WTC11 (cell line): ENCODE measurements around the gene TCN2. TPM values are rescaled to one million over a fixed set of nuclear protein-coding genes. Genes with fewer than 3 reads are reported as not detected.

Experiments used
- ATAC-seq: fragments of 200-7000 bp; cut with Tn5 transposase; 2 replicates; pipeline ENCODE4 v1.10.0; 2021; ENCODE audit warnings: mild to moderate bottlenecking, moderate library complexity
- CTCF ChIA-PET: fragments of 300-600 bp; sonication (Branson Sonifier 250); formaldehyde crosslinking; loops from one replicate; lab custom pipeline; 2021; ENCODE audit warnings: antibody characterized with exemption; lab: Charles Lee
- POLR2A ChIA-PET: fragments of 350-600 bp; sonication (Branson Sonifier 250); formaldehyde crosslinking; loops from one replicate; lab custom pipeline; 2021; ENCODE audit warnings: antibody characterized with exemption; lab: Charles Lee
- DNase-seq: peaks from one replicate; pipeline ENCODE4 v3.0.0; 2021; ENCODE audit warnings: low spot score
- H3K27ac Mint-ChIP-seq: 2 replicates; pipeline ENCODE4 v1.8.0; 2021; ENCODE audit warnings: mixed read lengths
- H3K27me3 Mint-ChIP-seq: 2 replicates; pipeline ENCODE4 v1.8.0; 2021; ENCODE audit warnings: low read depth, mild to moderate bottlenecking, moderate library complexity, mixed read lengths
- H3K36me3 Mint-ChIP-seq: 2 replicates; pipeline ENCODE4 v1.8.0; 2021; ENCODE audit warnings: mixed read lengths
- H3K4me1 Mint-ChIP-seq: 2 replicates; pipeline ENCODE4 v1.8.0; 2022; ENCODE audit warnings: mixed read lengths
- H3K4me3 Mint-ChIP-seq: 2 replicates; pipeline ENCODE4 v1.8.0; 2021; ENCODE audit warnings: mild to moderate bottlenecking, moderate library complexity, mixed read lengths
- H3K9me3 Mint-ChIP-seq: 2 replicates; pipeline ENCODE4 v1.8.0; 2021; ENCODE audit warnings: mixed read lengths
- CBFB ChIP-seq: sonication (generic); formaldehyde crosslinking; IDR thresholded peaks from 2 replicates; pipeline ENCODE4 v1.8.1; 2022; ENCODE audit warnings: mild to moderate bottlenecking, low read depth, missing genetic modification reagents
- CREM ChIP-seq: sonication (generic); formaldehyde crosslinking; IDR thresholded peaks from 2 replicates; pipeline ENCODE4 v1.8.1; 2022; ENCODE audit warnings: mild to moderate bottlenecking, missing genetic modification reagents, moderate library complexity
- CTCF ChIP-seq: fragments of 200-600 bp; IDR thresholded peaks from 2 replicates; pipeline ENCODE4 v1.8.0; 2022; ENCODE audit warnings: antibody characterized with exemption
- E2F5 ChIP-seq: sonication (generic); formaldehyde crosslinking; IDR thresholded peaks from 2 replicates; pipeline ENCODE4 v1.8.1; 2022; ENCODE audit warnings: mild to moderate bottlenecking, moderate library complexity, missing genetic modification reagents
- ELF4 ChIP-seq: sonication (generic); formaldehyde crosslinking; IDR thresholded peaks from 2 replicates; pipeline ENCODE4 v1.8.1; 2022; ENCODE audit warnings: low read depth, mild to moderate bottlenecking, moderate library complexity, missing genetic modification reagents
- ETV6 ChIP-seq: sonication (generic); formaldehyde crosslinking; IDR thresholded peaks from 2 replicates; pipeline ENCODE4 v1.8.1; 2022; ENCODE audit warnings: mild to moderate bottlenecking, missing genetic modification reagents
- FOXK1 ChIP-seq: sonication (generic); formaldehyde crosslinking; IDR thresholded peaks from 2 replicates; pipeline ENCODE4 v1.8.0; 2022; ENCODE audit warnings: mild to moderate bottlenecking, moderate library complexity, missing genetic modification reagents
- GRHL2 ChIP-seq: fragments of 250-450 bp; sonication (Bioruptor Pico); IDR thresholded peaks from 2 replicates; pipeline ENCODE4 v1.8.0; 2022; ENCODE audit warnings: mild to moderate bottlenecking, moderate library complexity; ENCODE audit not compliant: insufficient replicate concordance, severe bottlenecking
- HMGA2 ChIP-seq: fragments of 250-450 bp; sonication (Bioruptor Pico); IDR thresholded peaks from 2 replicates; pipeline ENCODE4 v1.4.0; 2021; ENCODE audit warnings: mild to moderate bottlenecking, moderate library complexity
- IRF1 ChIP-seq: sonication (generic); formaldehyde crosslinking; IDR thresholded peaks from 2 replicates; pipeline ENCODE4 v1.8.0; 2023; ENCODE audit warnings: missing genetic modification reagents
- IRF2 ChIP-seq: sonication (generic); formaldehyde crosslinking; IDR thresholded peaks from 2 replicates; pipeline ENCODE4 v1.8.0; 2022; ENCODE audit warnings: low read depth, missing genetic modification reagents, borderline replicate concordance
- MYBL2 ChIP-seq: sonication (generic); formaldehyde crosslinking; IDR thresholded peaks from 2 replicates; pipeline ENCODE4 v1.8.1; 2023; ENCODE audit warnings: mild to moderate bottlenecking, moderate library complexity, missing genetic modification reagents
- NR1H2 ChIP-seq: sonication (generic); formaldehyde crosslinking; IDR thresholded peaks from 2 replicates; pipeline ENCODE4 v1.9.0; 2021; ENCODE audit warnings: mild to moderate bottlenecking, moderate library complexity, missing genetic modification reagents
- NR2C2 ChIP-seq: sonication (generic); formaldehyde crosslinking; IDR thresholded peaks from 2 replicates; pipeline ENCODE4 v1.8.0; 2022; ENCODE audit warnings: mild to moderate bottlenecking, missing genetic modification reagents
- PRRX2 ChIP-seq: fragments of 250-450 bp; sonication (Bioruptor Pico); IDR thresholded peaks from 2 replicates; pipeline ENCODE4 v1.8.0; 2021; ENCODE audit warnings: mild to moderate bottlenecking
- TEAD1 ChIP-seq: sonication (generic); formaldehyde crosslinking; IDR thresholded peaks from 2 replicates; pipeline ENCODE4 v1.8.0; 2022; ENCODE audit warnings: mild to moderate bottlenecking, missing genetic modification reagents
- ZBTB21 ChIP-seq: sonication (generic); formaldehyde crosslinking; IDR thresholded peaks from 2 replicates; pipeline ENCODE4 v1.8.1; 2023; ENCODE audit warnings: mild to moderate bottlenecking, missing genetic modification reagents, borderline replicate concordance
- ZNF263 ChIP-seq: sonication (generic); formaldehyde crosslinking; IDR thresholded peaks from 2 replicates; pipeline ENCODE4 v1.8.1; 2022; ENCODE audit warnings: low read depth, mild to moderate bottlenecking, moderate library complexity, missing genetic modification reagents
- ZNF396 ChIP-seq: fragments of 250-450 bp; sonication (Bioruptor Pico); IDR thresholded peaks from 2 replicates; pipeline ENCODE4 v1.8.0; 2021; ENCODE audit warnings: mild to moderate bottlenecking, moderate library complexity, borderline replicate concordance
- total RNA-seq: library from RNA; stranded (reverse); gene quantifications from 3 replicates; pipeline ENCODE4 v1.2.3, GENCODE V29; 2021
- TF ChIP-seq, protein P1 (sequence below): sonication (generic); formaldehyde crosslinking; IDR thresholded peaks from 2 replicates; pipeline ENCODE4 v1.8.1; 2022; ENCODE audit warnings: missing genetic modification reagents, borderline replicate concordance
- TF ChIP-seq, protein P2 (sequence below): sonication (generic); formaldehyde crosslinking; conservative IDR thresholded peaks from 2 replicates; pipeline ENCODE4 v1.8.1; 2023; ENCODE audit warnings: mild to moderate bottlenecking, low read depth, missing genetic modification reagents, moderate library complexity
- TF ChIP-seq, protein P3 (sequence below): sonication (generic); formaldehyde crosslinking; IDR thresholded peaks from 2 replicates; pipeline ENCODE4 v1.8.0; 2022; ENCODE audit warnings: mild to moderate bottlenecking, missing genetic modification reagents
- TF ChIP-seq, protein P4 (sequence below): sonication (generic); formaldehyde crosslinking; IDR thresholded peaks from 2 replicates; pipeline ENCODE4 v1.8.0; 2022; ENCODE audit warnings: missing genetic modification reagents

TCN2 gene
- total RNA-seq, 1 experiment from 2014 or later = 39.0 TPM

DNA sequence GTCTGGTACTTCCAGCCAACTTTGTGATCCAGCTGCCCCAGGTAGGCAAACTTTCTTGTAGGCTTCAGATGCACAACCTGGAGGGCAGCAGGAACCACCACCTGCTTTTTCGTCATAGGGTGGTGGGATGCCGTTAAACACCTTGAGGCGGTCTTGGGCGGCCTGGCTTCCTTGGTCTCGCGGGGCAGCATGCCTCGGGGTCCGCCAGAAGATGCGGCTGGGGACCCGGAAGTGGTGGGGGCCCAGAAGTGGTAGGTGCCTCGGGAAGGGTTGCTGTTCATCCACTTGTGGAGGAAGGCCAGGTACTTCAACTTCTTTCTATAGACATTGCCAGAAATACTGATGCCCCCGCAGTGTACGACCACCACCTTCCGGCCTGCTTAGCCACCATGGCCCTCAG, 47.4 kb downstream of the TCN2 start:
- Mint-ChIP-seq H3K4me1 (peaks cover 31% of the 10 kb centered on the region), H3K4me3 (no peak overlapping the region), H3K27me3 (peaks cover 10% of the 10 kb centered on the region), H3K9me3 (0 out of 2 replicates have a peak, but pooled peaks cover 4% of the 10 kb centered on the region), H3K27ac (no peak overlapping the region), H3K36me3 (peaks cover 5% of the 10 kb centered on the region; the same call in 1 of the 2 replicates)
- TF ChIP-seq CBFB (no peak), NR2C2 (no peak), HMGA2 (no peak), IRF1 (no peak), NR1H2 (CRISPR knock-in tag) (no peak), PRRX2 (CRISPR knock-in tag) (no peak), CTCF (no peak), GRHL2 (CRISPR knock-in tag) (no peak), ZNF263 (no peak), ELF4 (CRISPR knock-in tag) (no peak), IRF2 (CRISPR knock-in tag) (no peak), ZBTB21 (no peak), ZNF396 (CRISPR knock-in tag) (no peak), CREM (CRISPR knock-in tag) (no peak), E2F5 (CRISPR knock-in tag) (no peak)
- TF ChIP-seq, protein P1, sequence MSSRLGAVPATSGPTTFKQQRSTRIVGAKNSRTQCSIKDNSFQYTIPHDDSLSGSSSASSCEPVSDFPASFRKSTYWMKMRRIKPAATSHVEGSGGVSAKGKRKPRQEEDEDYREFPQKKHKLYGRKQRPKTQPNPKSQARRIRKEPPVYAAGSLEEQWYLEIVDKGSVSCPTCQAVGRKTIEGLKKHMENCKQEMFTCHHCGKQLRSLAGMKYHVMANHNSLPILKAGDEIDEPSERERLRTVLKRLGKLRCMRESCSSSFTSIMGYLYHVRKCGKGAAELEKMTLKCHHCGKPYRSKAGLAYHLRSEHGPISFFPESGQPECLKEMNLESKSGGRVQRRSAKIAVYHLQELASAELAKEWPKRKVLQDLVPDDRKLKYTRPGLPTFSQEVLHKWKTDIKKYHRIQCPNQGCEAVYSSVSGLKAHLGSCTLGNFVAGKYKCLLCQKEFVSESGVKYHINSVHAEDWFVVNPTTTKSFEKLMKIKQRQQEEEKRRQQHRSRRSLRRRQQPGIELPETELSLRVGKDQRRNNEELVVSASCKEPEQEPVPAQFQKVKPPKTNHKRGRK (CRISPR knock-in tag) = no peak
- TF ChIP-seq, protein P2, sequence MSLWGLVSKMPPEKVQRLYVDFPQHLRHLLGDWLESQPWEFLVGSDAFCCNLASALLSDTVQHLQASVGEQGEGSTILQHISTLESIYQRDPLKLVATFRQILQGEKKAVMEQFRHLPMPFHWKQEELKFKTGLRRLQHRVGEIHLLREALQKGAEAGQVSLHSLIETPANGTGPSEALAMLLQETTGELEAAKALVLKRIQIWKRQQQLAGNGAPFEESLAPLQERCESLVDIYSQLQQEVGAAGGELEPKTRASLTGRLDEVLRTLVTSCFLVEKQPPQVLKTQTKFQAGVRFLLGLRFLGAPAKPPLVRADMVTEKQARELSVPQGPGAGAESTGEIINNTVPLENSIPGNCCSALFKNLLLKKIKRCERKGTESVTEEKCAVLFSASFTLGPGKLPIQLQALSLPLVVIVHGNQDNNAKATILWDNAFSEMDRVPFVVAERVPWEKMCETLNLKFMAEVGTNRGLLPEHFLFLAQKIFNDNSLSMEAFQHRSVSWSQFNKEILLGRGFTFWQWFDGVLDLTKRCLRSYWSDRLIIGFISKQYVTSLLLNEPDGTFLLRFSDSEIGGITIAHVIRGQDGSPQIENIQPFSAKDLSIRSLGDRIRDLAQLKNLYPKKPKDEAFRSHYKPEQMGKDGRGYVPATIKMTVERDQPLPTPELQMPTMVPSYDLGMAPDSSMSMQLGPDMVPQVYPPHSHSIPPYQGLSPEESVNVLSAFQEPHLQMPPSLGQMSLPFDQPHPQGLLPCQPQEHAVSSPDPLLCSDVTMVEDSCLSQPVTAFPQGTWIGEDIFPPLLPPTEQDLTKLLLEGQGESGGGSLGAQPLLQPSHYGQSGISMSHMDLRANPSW = no peak
- CTCF ChIA-PET = interaction anchor here (0.8 kb wide), 1 partner anchor 20 kb away, joined by 3 read pairs; no protein-coding TSS in a partner anchor
- POLR2A ChIA-PET = no interaction called here
- ATAC-seq = no peak
- DNase-seq = no peak

- TF ChIP-seq, protein P3, sequence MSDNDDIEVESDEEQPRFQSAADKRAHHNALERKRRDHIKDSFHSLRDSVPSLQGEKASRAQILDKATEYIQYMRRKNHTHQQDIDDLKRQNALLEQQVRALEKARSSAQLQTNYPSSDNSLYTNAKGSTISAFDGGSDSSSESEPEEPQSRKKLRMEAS (CRISPR knock-in tag) = no peak
- peak; percentile 89; the same call in 1 of the 2 replicates for TF ChIP-seq TEAD1 (CRISPR knock-in tag)
- 0 out of 2 replicates have a peak, but pooled peaks have one; percentile 18 for TF ChIP-seq ETV6 (CRISPR knock-in tag)
- TF ChIP-seq, protein P4, sequence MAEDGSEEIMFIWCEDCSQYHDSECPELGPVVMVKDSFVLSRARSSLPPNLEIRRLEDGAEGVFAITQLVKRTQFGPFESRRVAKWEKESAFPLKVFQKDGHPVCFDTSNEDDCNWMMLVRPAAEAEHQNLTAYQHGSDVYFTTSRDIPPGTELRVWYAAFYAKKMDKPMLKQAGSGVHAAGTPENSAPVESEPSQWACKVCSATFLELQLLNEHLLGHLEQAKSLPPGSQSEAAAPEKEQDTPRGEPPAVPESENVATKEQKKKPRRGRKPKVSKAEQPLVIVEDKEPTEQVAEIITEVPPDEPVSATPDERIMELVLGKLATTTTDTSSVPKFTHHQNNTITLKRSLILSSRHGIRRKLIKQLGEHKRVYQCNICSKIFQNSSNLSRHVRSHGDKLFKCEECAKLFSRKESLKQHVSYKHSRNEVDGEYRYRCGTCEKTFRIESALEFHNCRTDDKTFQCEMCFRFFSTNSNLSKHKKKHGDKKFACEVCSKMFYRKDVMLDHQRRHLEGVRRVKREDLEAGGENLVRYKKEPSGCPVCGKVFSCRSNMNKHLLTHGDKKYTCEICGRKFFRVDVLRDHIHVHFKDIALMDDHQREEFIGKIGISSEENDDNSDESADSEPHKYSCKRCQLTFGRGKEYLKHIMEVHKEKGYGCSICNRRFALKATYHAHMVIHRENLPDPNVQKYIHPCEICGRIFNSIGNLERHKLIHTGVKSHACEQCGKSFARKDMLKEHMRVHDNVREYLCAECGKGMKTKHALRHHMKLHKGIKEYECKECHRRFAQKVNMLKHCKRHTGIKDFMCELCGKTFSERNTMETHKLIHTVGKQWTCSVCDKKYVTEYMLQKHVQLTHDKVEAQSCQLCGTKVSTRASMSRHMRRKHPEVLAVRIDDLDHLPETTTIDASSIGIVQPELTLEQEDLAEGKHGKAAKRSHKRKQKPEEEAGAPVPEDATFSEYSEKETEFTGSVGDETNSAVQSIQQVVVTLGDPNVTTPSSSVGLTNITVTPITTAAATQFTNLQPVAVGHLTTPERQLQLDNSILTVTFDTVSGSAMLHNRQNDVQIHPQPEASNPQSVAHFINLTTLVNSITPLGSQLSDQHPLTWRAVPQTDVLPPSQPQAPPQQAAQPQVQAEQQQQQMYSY (CRISPR knock-in tag) = peak; percentile 42; the same call in 1 of the 2 replicates
- peak; percentile 45; the same call in 1 of the 2 replicates for TF ChIP-seq FOXK1 (CRISPR knock-in tag)
- no peak for TF ChIP-seq MYBL2
- peaks cover 5% of the 10 kb centered on the region; the same call in 1 of the 2 replicates for H3K36me3 Mint-ChIP-seq
- H3K27me3 Mint-ChIP-seq = peaks cover 10% of the 10 kb centered on the region
- CTCF ChIA-PET = interaction anchor here (0.6 to 1.9 kb wide), 7 partner anchors 11 to 246 kb away, joined by 3 to 17 read pairs (median 4); partner anchors contain the start of genes DUSP18 and SLC35E4
- H3K27ac Mint-ChIP-seq = peak overlapping the region; percentile 52
- H3K9me3 Mint-ChIP-seq = 0 out of 2 replicates have a peak, but pooled peaks cover 11% of the 10 kb centered on the region
- peak; percentile 85 for ATAC-seq
- peaks cover 31% of the 10 kb centered on the region for H3K4me1 Mint-ChIP-seq
- H3K4me3 Mint-ChIP-seq = no peak overlapping the region
- POLR2A ChIA-PET = interaction anchor here (0.6 to 0.7 kb wide), 2 partner anchors 143 to 232 kb away, joined by 3 to 4 read pairs; no protein-coding TSS in a partner anchor
- no peak for DNase-seq
Measured at GRCh38 chr22:30655532-30655931, 48.6 kb downstream of the TCN2 start.
